NCI-H82 (cell line): ENCODE data around the gene EXOSC6.
A peak's percentile ranks its signal among the peaks of the same experiment; 100 is the strongest.
"Not testable (repeated sequence)": the region's sequence is repeated elsewhere in the genome, so short reads cannot be mapped to it uniquely, and the experiment has no call there.

Experiments
- DNase-seq: peaks from one replicate; lab custom pipeline; 2025; lab: John Stamatoyannopoulos, UW

EXOSC6 gene

GRCh38 chr16:70251629-70252354 is at the start of gene EXOSC6:
Gene EXOSC6 (minus strand): TSS chr16:70251940. CDS start chr16:70251900, 40 bp downstream.
- peak; percentile 95 for DNase-seq

- DNase-seq = no peak
Observed at GRCh38 chr16:70301121-70301520, 49.4 kb upstream of the EXOSC6 start.

GRCh38 chr16:70298988-70299938 is 47.5 kb upstream of the EXOSC6 start, which contains the start of gene DDX19B:
Gene DDX19B (plus strand): TSS chr16:70299186. CDS start chr16:70299298, 112 bp downstream.
- DNase-seq = peak; percentile 70

- DNase-seq = no peak
Observed at GRCh38 chr16:70295634-70296033, 43.9 kb upstream of the EXOSC6 start.

GRCh38 chr16:70294385-70295025 is 42.8 kb upstream of the EXOSC6 start:
- DNase-seq = no peak

GRCh38 chr16:70292148-70292547 is 40.4 kb upstream of the EXOSC6 start:
- DNase-seq = not testable (repeated sequence)

GRCh38 chr16:70290949-70291519 is 39.3 kb upstream of the EXOSC6 start:
- DNase-seq = no peak

GRCh38 chr16:70289229-70290094 is 37.7 kb upstream of the EXOSC6 start, which contains the start of gene AARS1:
Gene AARS1 (minus strand): TSS chr16:70289506. CDS start chr16:70282763, 6,743 bp downstream.
- peak; percentile 99 for DNase-seq

- DNase-seq = not testable (repeated sequence)
Observed at GRCh38 chr16:70287304-70287971, 35.7 kb upstream of the EXOSC6 start.

- DNase-seq = no peak
Observed at GRCh38 chr16:70276392-70276791, 24.7 kb upstream of the EXOSC6 start.

- no peak for DNase-seq
Observed at GRCh38 chr16:70271696-70272095, 20.0 kb upstream of the EXOSC6 start.

GRCh38 chr16:70270176-70270575 is 18.4 kb upstream of the EXOSC6 start:
- DNase-seq = no peak

GRCh38 chr16:70269471-70269870 is 17.7 kb upstream of the EXOSC6 start:
- no peak for DNase-seq

GRCh38 chr16:70267922-70268321 is 16.2 kb upstream of the EXOSC6 start:
- not testable (repeated sequence) for DNase-seq

- DNase-seq = peak; percentile 71
Observed at GRCh38 chr16:70267516-70267915, 15.8 kb upstream of the EXOSC6 start.

GRCh38 chr16:70259903-70260302 is 8.2 kb upstream of the EXOSC6 start:
- not testable (repeated sequence) for DNase-seq

- DNase-seq = no peak
Observed at GRCh38 chr16:70258946-70259345, 7.2 kb upstream of the EXOSC6 start.

- no peak for DNase-seq
Observed at GRCh38 chr16:70258065-70258464, 6.3 kb upstream of the EXOSC6 start.

GRCh38 chr16:70257391-70257790 is 5.7 kb upstream of the EXOSC6 start:
- no peak for DNase-seq

- no peak for DNase-seq
Observed at GRCh38 chr16:70255574-70255973, 3.8 kb upstream of the EXOSC6 start.
